Measurements from ENCODE around the gene NKTR.

DNA sequence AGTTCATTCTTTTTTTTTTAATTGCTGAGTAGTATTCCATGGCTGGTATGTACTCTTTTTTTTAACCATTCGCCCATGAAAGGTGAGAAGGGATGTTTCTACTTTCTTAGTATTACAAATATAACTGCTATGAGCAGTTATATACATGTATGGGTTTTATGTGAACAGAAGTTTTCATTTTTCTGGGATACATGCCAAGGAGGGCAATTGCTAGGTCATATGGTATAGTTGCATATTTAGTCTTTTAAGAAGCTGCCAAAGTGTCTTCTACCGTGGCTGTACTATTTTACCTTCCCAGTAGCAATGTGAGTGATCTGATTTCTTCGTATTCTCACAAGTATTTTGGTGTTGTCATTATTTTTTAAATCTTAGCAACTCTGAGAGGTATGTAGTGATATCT is 73.7 kb downstream of the NKTR start:
- TF ChIP-seq, protein P1, sequence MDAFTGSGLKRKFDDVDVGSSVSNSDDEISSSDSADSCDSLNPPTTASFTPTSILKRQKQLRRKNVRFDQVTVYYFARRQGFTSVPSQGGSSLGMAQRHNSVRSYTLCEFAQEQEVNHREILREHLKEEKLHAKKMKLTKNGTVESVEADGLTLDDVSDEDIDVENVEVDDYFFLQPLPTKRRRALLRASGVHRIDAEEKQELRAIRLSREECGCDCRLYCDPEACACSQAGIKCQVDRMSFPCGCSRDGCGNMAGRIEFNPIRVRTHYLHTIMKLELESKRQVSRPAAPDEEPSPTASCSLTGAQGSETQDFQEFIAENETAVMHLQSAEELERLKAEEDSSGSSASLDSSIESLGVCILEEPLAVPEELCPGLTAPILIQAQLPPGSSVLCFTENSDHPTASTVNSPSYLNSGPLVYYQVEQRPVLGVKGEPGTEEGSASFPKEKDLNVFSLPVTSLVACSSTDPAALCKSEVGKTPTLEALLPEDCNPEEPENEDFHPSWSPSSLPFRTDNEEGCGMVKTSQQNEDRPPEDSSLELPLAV (CRISPR knock-in tag; conservative IDR thresholded peaks at IDR 0.05; ENCODE audit: low read depth) = no peak
- no peak for TF ChIP-seq ELF1 (CRISPR knock-in tag; IDR thresholded peaks at IDR 0.05)
- no peak for TF ChIP-seq NR2C2 (CRISPR knock-in tag; IDR thresholded peaks at IDR 0.05; ENCODE audit: borderline replicate concordance)
- no peak for TF ChIP-seq SNAI1 (CRISPR knock-in tag; IDR thresholded peaks at IDR 0.05; ENCODE audit: borderline replicate concordance)
- TF ChIP-seq ESRRA (CRISPR knock-in tag; IDR thresholded peaks at IDR 0.05; ENCODE audit: low read depth) = no peak
- no peak for TF ChIP-seq ZNF382 (CRISPR knock-in tag; IDR thresholded peaks at IDR 0.05; ENCODE audit: borderline replicate concordance)
- no peak for TF ChIP-seq ZNF598 (CRISPR knock-in tag; IDR thresholded peaks at IDR 0.05; ENCODE audit: borderline replicate concordance)
